Endothelial cell of umbilical vein (primary cell): ENCODE measurements around the gene UBE2M. TPM values are rescaled to one million over a fixed set of nuclear protein-coding genes. Genes with fewer than 3 reads are reported as not detected.

Experiments used
- BruUV-seq: library from RNA; stranded (reverse); fragments of 400-500 nt; replicated peaks from 2 replicates; lab custom pipeline; 2021; lab: Mats Ljungman, UMichigan
- CTCF ChIA-PET: fragments of 300-600, 350-600 bp; sonication (Branson Sonifier 250); formaldehyde crosslinking; loops from one replicate; lab custom pipeline; 2021; ENCODE audit warnings: antibody characterized with exemption, inconsistent platforms; lab: Charles Lee
- POLR2A ChIA-PET: fragments of 300-600, 350-600 bp; sonication (Branson Sonifier 250); formaldehyde crosslinking; loops from one replicate; lab custom pipeline; 2021; ENCODE audit warnings: antibody characterized with exemption, inconsistent platforms; lab: Charles Lee
- DNase-seq: peaks from one replicate; pipeline ENCODE4 v3.0.0-alpha.2; 2011; ENCODE audit warnings: low read depth, low spot score
- FAIRE-seq: peaks from 2 replicates; lab custom pipeline; 2011; peaks lifted over from hg19 to GRCh38; lab: Jason Lieb, UNC
- H2AFZ ChIP-seq: 2 replicates; pipeline ENCODE4 v1.6.0; 2012; ENCODE audit warnings: low read depth, low read length, control low read depth, inconsistent platforms
- H3K27ac ChIP-seq: 2 replicates; pipeline ENCODE4 v1.5.1; 2011; ENCODE audit warnings: low read depth, mild to moderate bottlenecking, control low read depth, low read length, moderate library complexity; ENCODE audit not compliant: insufficient read depth
- H3K27me3 ChIP-seq, 2 experiments: 2 replicates each; pipeline versions ENCODE4 v1.6.0 to v1.6.1; 2011; ENCODE audit warnings: low read length in 2 of 2, mixed read lengths in 1 of 2; ENCODE audit not compliant: control insufficient read depth in 2 of 2, insufficient read depth in 2 of 2
- H3K36me3 ChIP-seq, 2 experiments: 2 replicates in 1 of 2; 3 replicates in 1 of 2; pipeline ENCODE4 v1.5.1; 2011; ENCODE audit warnings: low read length in 2 of 2, mild to moderate bottlenecking in 1 of 2, moderate library complexity in 1 of 2; ENCODE audit not compliant: control insufficient read depth in 2 of 2, insufficient read depth in 2 of 2; ENCODE audit errors: extremely low read depth in 1 of 2
- H3K4me1 ChIP-seq: 3 replicates; pipeline ENCODE4 v1.5.1; 2011; ENCODE audit warnings: mild to moderate bottlenecking, low read length; ENCODE audit not compliant: control insufficient read depth, insufficient read depth; ENCODE audit errors: extremely low read depth
- H3K4me2 ChIP-seq: 2 replicates; pipeline ENCODE4 v1.6.1; 2011; ENCODE audit warnings: low read length, control low read depth, mixed read lengths; ENCODE audit not compliant: insufficient read depth
- H3K4me3 ChIP-seq, 3 experiments: fragments of 200-600 bp in 1 of 3; sonication (generic), shearing (Covaris generic) in 1 of 3; replicated peaks in 1 of 3; 2 replicates each; pipeline ENCODE4 v1.5.1; 2011 to 2016; ENCODE audit warnings: control low read depth in 3 of 3, low read length in 3 of 3, mild to moderate bottlenecking in 2 of 3, inconsistent platforms in 1 of 3, low read depth in 1 of 3, moderate library complexity in 1 of 3; ENCODE audit not compliant: insufficient read depth in 1 of 3
- H3K79me2 ChIP-seq: 2 replicates; pipeline ENCODE4 v1.6.0; 2012; ENCODE audit warnings: low read length, inconsistent platforms; ENCODE audit not compliant: control insufficient read depth, insufficient read depth
- H3K9ac ChIP-seq: replicated peaks from 2 replicates; pipeline ENCODE3; 2011; ENCODE audit warnings: low read length, control low read depth; ENCODE audit not compliant: insufficient read depth; ENCODE audit errors: extremely low read depth
- H3K9me1 ChIP-seq: replicated peaks from 3 replicates; pipeline ENCODE4 v1.6.0; 2011; ENCODE audit warnings: mild to moderate bottlenecking, low read length; ENCODE audit not compliant: control insufficient read depth, insufficient read depth; ENCODE audit errors: extremely low read depth
- H3K9me3 ChIP-seq: replicated peaks from 2 replicates; pipeline ENCODE4 v1.5.1; 2012; ENCODE audit warnings: low read length, inconsistent platforms; ENCODE audit not compliant: control insufficient read depth, insufficient read depth
- H4K20me1 ChIP-seq: replicated peaks from 2 replicates; pipeline ENCODE3; 2011; ENCODE audit warnings: mild to moderate bottlenecking, low read length; ENCODE audit not compliant: control insufficient read depth, insufficient read depth; ENCODE audit errors: extremely low read depth
- CTCF ChIP-seq, 2 donors: IDR thresholded peaks; 1 replicate in 1 of 2; 2 replicates in 1 of 2; pipeline ENCODE4 v1.5.1; 2011; ENCODE audit warnings: low read length in 2 of 2, mild to moderate bottlenecking in 2 of 2, moderate library complexity in 2 of 2, control low read depth in 1 of 2, inconsistent platforms in 1 of 2, low read depth in 1 of 2; ENCODE audit not compliant: insufficient read depth in 1 of 2; ENCODE audit errors: extremely low read depth in 1 of 2
- EZH2 ChIP-seq: IDR thresholded peaks from 2 replicates; pipeline ENCODE4 v1.6.1; 2012; ENCODE audit warnings: borderline replicate concordance, low read depth, mild to moderate bottlenecking, moderate library complexity, low read length, inconsistent platforms; ENCODE audit not compliant: severe bottlenecking
- FOS ChIP-seq: IDR thresholded peaks from 2 replicates; pipeline ENCODE4 v1.6.1; 2011; ENCODE audit warnings: mild to moderate bottlenecking, low read length, moderate library complexity, borderline replicate concordance; ENCODE audit not compliant: insufficient read depth
- GATA2 ChIP-seq: IDR thresholded peaks from 2 replicates; pipeline ENCODE4 v1.7.0; 2011; ENCODE audit warnings: low read depth, mild to moderate bottlenecking, moderate library complexity, mixed read lengths, low read length; ENCODE audit not compliant: insufficient read length, insufficient read depth
- JUN ChIP-seq: IDR thresholded peaks from 2 replicates; pipeline ENCODE4 v1.6.1; 2011; ENCODE audit warnings: borderline replicate concordance, low read depth; ENCODE audit not compliant: insufficient read length, insufficient read depth
- MAX ChIP-seq: IDR thresholded peaks from 2 replicates; pipeline ENCODE4 v1.6.1; 2011; ENCODE audit not compliant: insufficient read depth, insufficient read length
- MYC ChIP-seq: IDR thresholded peaks from one replicate; pipeline ENCODE4 v1.6.1; 2011; ENCODE audit warnings: mild to moderate bottlenecking, low read depth, low read length
- POLR2A ChIP-seq: IDR thresholded peaks from 2 replicates; pipeline ENCODE4 v1.6.1; 2012; ENCODE audit warnings: low read depth, mild to moderate bottlenecking, control low read depth, low read length
- POLR2AphosphoS5 ChIP-seq: IDR thresholded peaks from 2 replicates; pipeline ENCODE4 v1.6.1; 2012; ENCODE audit warnings: low read depth, mild to moderate bottlenecking, control low read depth, low read length, moderate library complexity; ENCODE audit not compliant: insufficient read depth
- dilution Hi-C: fragments of 300-500 bp; cut with MboI; formaldehyde crosslinking; loops from one replicate; pipeline ENCODE4 v1.15.0; 2019; ENCODE audit warnings: low sequenced_read_pairs; ENCODE audit not compliant: extremely low pct_ligation_motif_present
- intact Hi-C: fragments of 100-400 bp; cut with micrococcal nuclease; formaldehyde crosslinking; loops from one replicate; pipeline ENCODE4 v1.10.0; 2022
- polyA plus RNA-seq, 4 experiments: library from polyadenylated mRNA; depleted of rRNA in 3 of 4; stranded (reverse) in 3 of 4; unstranded in 1 of 4; fragments of >200 nt; gene quantifications; 2 replicates each; pipeline versions ENCODE4 v1.2.1 to v1.2.3, GENCODE V29; 2011 to 2012; ENCODE audit warnings: missing spikeins in 1 of 4
- total RNA-seq: library from RNA; stranded (reverse); gene quantifications from 2 replicates; pipeline ENCODE4 v1.2.3, GENCODE V29; 2021

Gene UBE2M
- total and polyA plus RNA-seq, 2 donors (not counting 3 experiments of a cell fraction or from before 2014, with no cell fraction given), result 87.8 to 102 TPM

- POLR2A ChIA-PET, result no interaction called here
- Histone ChIP-seq H3K4me2 (no peak overlapping the region), H3K27ac (no peak overlapping the region), H3K4me1 (no peaks in the 10 kb centered on the region), H2AFZ (no peak overlapping the region), H3K9ac (no peak overlapping the region), H3K9me1 (no peaks in the 10 kb centered on the region), H3K36me3 (no peaks in the 10 kb centered on the region), H4K20me1 (no peaks in the 10 kb centered on the region), H3K9me3 (no peaks in the 10 kb centered on the region), H3K27me3 (peaks cover 11 to 19% of the 10 kb centered on the region in 2 experiments), H3K79me2 (no peaks in the 10 kb centered on the region), H3K4me3 (no peak overlapping the region)
- dilution Hi-C loops (no loop called here), intact Hi-C loops (no loop called here)
- CTCF ChIA-PET, result interaction anchor here (1.6 to 2.0 kb wide), 2 partner anchors 10 to 15 kb away, joined by 5 to 8 read pairs; partner anchors contain the start of gene ZBTB45
- TF ChIP-seq MYC (no peak), CTCF (IDR thresholded peaks at IDR 0.05; ENCODE audit: extremely low read depth in 1 of 2, insufficient read depth in 1 of 2, low read depth in 1 of 2, low read length in 2 of 2) (no peak), EZH2 (no peak), MAX (no peak), POLR2AphosphoS5 (no peak), POLR2A (no peak), JUN (no peak), FOS (no peak), GATA2 (no peak)
- DNase-seq (no peak), FAIRE-seq (no peak)
- no TSS peak for BruUV-seq
These were observed 29.0 kb downstream of the UBE2M start for GRCh38 chr19:58529405-58529804.
